Trophoblast cell (in vitro differentiated cells and primary cell): ENCODE measurements around the gene UVSSA.

Experiments
- DNase-seq, 2 donors: peaks; one replicate each; pipeline ENCODE4 v3.0.0-alpha.2; 2016
- H2AFZ ChIP-seq: 2 replicates; pipeline ENCODE4 v1.6.1; 2013; ENCODE audit warnings: low read length, moderate library complexity, mild to moderate bottlenecking; ENCODE audit not compliant: insufficient read depth, poor library complexity
- H2AK5ac ChIP-seq: 2 replicates; pipeline ENCODE4 v1.6.1; 2013; ENCODE audit warnings: mild to moderate bottlenecking, low read length
- H2BK120ac ChIP-seq: 2 replicates; pipeline ENCODE4 v1.6.1; 2013; ENCODE audit warnings: low read length, mild to moderate bottlenecking, moderate library complexity; ENCODE audit not compliant: insufficient read depth, poor library complexity
- H2BK12ac ChIP-seq: 2 replicates; pipeline ENCODE4 v1.6.1; 2013; ENCODE audit warnings: mild to moderate bottlenecking, low read length, moderate library complexity
- H2BK5ac ChIP-seq: 2 replicates; pipeline ENCODE4 v1.6.1; 2013; ENCODE audit warnings: low read length, low read depth, moderate library complexity, mild to moderate bottlenecking; ENCODE audit not compliant: poor library complexity
- H3K14ac ChIP-seq: 2 replicates; pipeline ENCODE4 v1.6.1; 2013; ENCODE audit warnings: mild to moderate bottlenecking, low read length
- H3K18ac ChIP-seq: 2 replicates; pipeline ENCODE4 v1.6.1; 2013; ENCODE audit warnings: mild to moderate bottlenecking, low read length
- H3K23ac ChIP-seq: 2 replicates; pipeline ENCODE4 v1.6.1; 2013; ENCODE audit warnings: low read length
- H3K27ac ChIP-seq: 2 replicates; pipeline ENCODE4 v1.5.1; 2013; ENCODE audit warnings: low read depth, mild to moderate bottlenecking, inconsistent platforms, low read length, moderate library complexity
- H3K27me3 ChIP-seq: 2 replicates; pipeline ENCODE4 v1.6.1; 2013; ENCODE audit warnings: inconsistent platforms, mild to moderate bottlenecking, low read length, moderate library complexity; ENCODE audit not compliant: insufficient read depth
- H3K36me3 ChIP-seq, 2 experiments: 1 replicate in 1 of 2; 2 replicates in 1 of 2; pipeline ENCODE4 v1.6.1; 2013; ENCODE audit warnings: low read length in 2 of 2, mild to moderate bottlenecking in 2 of 2, moderate library complexity in 1 of 2; ENCODE audit not compliant: insufficient read depth in 2 of 2, control insufficient read depth in 1 of 2
- H3K4ac ChIP-seq: 2 replicates; pipeline ENCODE4 v1.6.1; 2013; ENCODE audit warnings: low read depth, mild to moderate bottlenecking, low read length, moderate library complexity
- H3K4me1 ChIP-seq, 2 experiments: 1 replicate in 1 of 2; 2 replicates in 1 of 2; pipeline ENCODE4 v1.6.1; 2013; ENCODE audit warnings: low read length in 2 of 2, mild to moderate bottlenecking in 2 of 2, moderate library complexity in 1 of 2; ENCODE audit not compliant: insufficient read depth in 2 of 2, control insufficient read depth in 1 of 2
- H3K4me2 ChIP-seq: 2 replicates; pipeline ENCODE4 v1.6.1; 2013; ENCODE audit warnings: inconsistent platforms, mild to moderate bottlenecking, low read length, moderate library complexity
- H3K4me3 ChIP-seq: 2 replicates; pipeline ENCODE4 v1.5.1; 2013; ENCODE audit warnings: mild to moderate bottlenecking, low read depth, low read length, inconsistent platforms
- H3K79me1 ChIP-seq: one replicate; pipeline ENCODE4 v1.6.1; 2013; ENCODE audit warnings: low read length
- H3K79me2 ChIP-seq: 2 replicates; pipeline ENCODE4 v1.6.1; 2013; ENCODE audit warnings: low read length, mild to moderate bottlenecking; ENCODE audit not compliant: control insufficient read depth, insufficient read depth, poor library complexity
- H3K9ac ChIP-seq: 2 replicates; pipeline ENCODE4 v1.6.1; 2013; ENCODE audit warnings: mild to moderate bottlenecking, low read length
- H3K9me3 ChIP-seq: 2 replicates; pipeline ENCODE4 v1.6.1; 2013; ENCODE audit warnings: low read depth, mild to moderate bottlenecking, control low read depth, inconsistent platforms, low read length; ENCODE audit not compliant: insufficient read depth
- H4K12ac ChIP-seq: 2 replicates; pipeline ENCODE4 v1.6.1; 2013; ENCODE audit warnings: low read depth, mild to moderate bottlenecking, low read length, moderate library complexity
- H4K8ac ChIP-seq: 2 replicates; pipeline ENCODE4 v1.6.1; 2013; ENCODE audit warnings: low read depth, mild to moderate bottlenecking, low read length, moderate library complexity
- H4K91ac ChIP-seq: one replicate; pipeline ENCODE4 v1.6.1; 2013; ENCODE audit warnings: low read depth, mild to moderate bottlenecking, low read length, moderate library complexity
- WGBS: extraction: QIAGEN DNeasy Blood & Tissue Kit; methylation state at CpG from one replicate; pipeline ENCODE4 v1.1.7; 2013; ENCODE audit warnings: missing lambda C conversion rate; ENCODE audit not compliant: insufficient read length, insufficient coverage; ENCODE audit errors: extremely low coverage; 5-methylcytosine and 5-hydroxymethylcytosine counted together

UVSSA gene

DNA sequence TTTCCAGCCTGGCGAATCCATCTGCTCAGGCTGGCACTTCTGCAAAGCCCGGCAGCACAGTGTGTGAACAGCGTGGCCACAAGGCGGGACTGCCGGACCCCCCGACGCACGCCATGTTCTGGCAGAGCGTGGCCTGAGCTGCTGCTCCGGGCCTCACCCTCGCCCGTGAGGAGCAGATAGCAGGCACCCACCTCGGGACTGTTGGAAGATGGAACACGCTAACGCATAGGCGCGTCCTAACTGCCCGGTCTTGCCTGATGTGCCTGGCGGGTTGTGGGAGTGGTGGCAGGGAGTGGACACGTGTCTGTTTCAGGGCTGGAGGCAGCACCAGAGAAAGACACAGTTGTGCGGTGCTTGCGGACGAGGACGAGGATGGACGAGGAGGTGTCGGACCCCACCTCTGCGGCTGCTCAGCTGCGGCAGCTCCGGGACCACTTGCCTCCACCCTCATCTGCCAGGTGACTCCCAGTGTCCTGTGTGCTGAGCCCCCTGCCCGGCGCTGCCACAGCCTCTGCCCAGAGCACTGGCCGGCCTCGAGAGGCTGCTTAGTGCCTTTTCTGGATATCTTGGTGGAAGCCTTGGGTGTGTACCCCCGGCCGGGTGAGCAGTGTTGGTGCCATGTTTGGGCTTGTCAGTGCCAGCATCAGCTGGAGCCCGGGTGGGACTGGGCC is 28.2 kb downstream of the UVSSA start:
- H3K27ac ChIP-seq, result no peak overlapping the region
- no peak overlapping the region for H4K8ac ChIP-seq
- no peak overlapping the region for H2AK5ac ChIP-seq
- H2BK5ac ChIP-seq, result no peak overlapping the region
- H4K91ac ChIP-seq, result no peak overlapping the region
- no peak overlapping the region for H4K12ac ChIP-seq
- H3K4me1 ChIP-seq, result no peaks in the 10 kb centered on the region
- no peaks in the 10 kb centered on the region for H3K9me3 ChIP-seq
- H3K79me2 ChIP-seq, result no peaks in the 10 kb centered on the region
- WGBS, result no CpG with 5 or more reads among the region's 36 CpGs
- DNase-seq, result no peak
- no peak overlapping the region for H3K4ac ChIP-seq
- H3K36me3 ChIP-seq, result peaks cover 38 to 43% of the 10 kb centered on the region in 2 experiments
- no peak overlapping the region for H2BK12ac ChIP-seq
- no peak overlapping the region for H2BK120ac ChIP-seq
- H3K4me3 ChIP-seq, result no peak overlapping the region
- H3K14ac ChIP-seq, result no peak overlapping the region
- H2AFZ ChIP-seq, result no peak overlapping the region
- H3K27me3 ChIP-seq, result no peaks in the 10 kb centered on the region
- H3K9ac ChIP-seq, result no peak overlapping the region
- H3K79me1 ChIP-seq, result no peaks in the 10 kb centered on the region
- no peak overlapping the region for H3K18ac ChIP-seq
- H3K23ac ChIP-seq, result no peak overlapping the region
- H3K4me2 ChIP-seq, result no peak overlapping the region

DNA sequence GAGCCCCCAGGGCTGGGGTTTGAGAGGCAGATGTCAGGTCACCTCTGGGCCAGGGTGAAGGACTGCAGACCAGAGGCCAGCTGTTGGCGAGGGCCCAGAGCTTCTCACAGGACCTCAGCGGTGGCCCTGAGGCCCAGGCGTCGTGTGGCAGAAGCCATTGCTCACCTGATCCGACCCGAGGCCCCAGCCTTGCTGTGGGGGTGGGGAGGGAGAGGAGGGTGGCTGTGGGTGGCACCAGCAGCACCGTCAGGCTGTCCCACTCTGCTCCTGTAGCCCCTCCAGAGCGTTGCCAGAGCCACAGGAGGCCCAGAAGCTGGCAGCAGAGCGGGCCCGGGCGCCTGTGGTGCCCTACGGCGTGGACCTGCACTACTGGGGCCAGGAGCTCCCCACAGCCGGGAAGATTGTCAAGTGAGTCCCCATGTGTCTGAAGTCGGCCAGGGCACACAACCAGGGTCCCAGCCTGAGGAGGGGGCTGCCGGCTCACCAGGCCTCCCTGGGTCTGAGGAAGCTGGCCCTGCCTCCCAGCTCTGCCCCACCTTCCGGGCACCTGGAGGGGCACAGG is 28.8 kb downstream of the UVSSA start:
- no peak overlapping the region for H4K8ac ChIP-seq
- no peak overlapping the region for H3K4me3 ChIP-seq
- no peaks in the 10 kb centered on the region for H3K4me1 ChIP-seq
- H3K79me2 ChIP-seq, result no peaks in the 10 kb centered on the region
- no peak overlapping the region for H2AK5ac ChIP-seq
- H4K91ac ChIP-seq, result no peak overlapping the region
- WGBS, result no CpG with 5 or more reads among the region's 17 CpGs
- no peak overlapping the region for H2BK5ac ChIP-seq
- DNase-seq, result no peak
- H3K4me2 ChIP-seq, result no peak overlapping the region
- no peak overlapping the region for H3K23ac ChIP-seq
- no peaks in the 10 kb centered on the region for H3K79me1 ChIP-seq
- no peak overlapping the region for H3K9ac ChIP-seq
- no peak overlapping the region for H3K27ac ChIP-seq
- H3K14ac ChIP-seq, result no peak overlapping the region
- H4K12ac ChIP-seq, result no peak overlapping the region
- H3K36me3 ChIP-seq, result peaks cover 38 to 43% of the 10 kb centered on the region in 2 experiments
- no peak overlapping the region for H2BK12ac ChIP-seq
- no peak overlapping the region for H3K4ac ChIP-seq
- H3K18ac ChIP-seq, result no peak overlapping the region
- H3K27me3 ChIP-seq, result no peaks in the 10 kb centered on the region
- H2AFZ ChIP-seq, result no peak overlapping the region
- H2BK120ac ChIP-seq, result no peak overlapping the region
- no peaks in the 10 kb centered on the region for H3K9me3 ChIP-seq

DNA sequence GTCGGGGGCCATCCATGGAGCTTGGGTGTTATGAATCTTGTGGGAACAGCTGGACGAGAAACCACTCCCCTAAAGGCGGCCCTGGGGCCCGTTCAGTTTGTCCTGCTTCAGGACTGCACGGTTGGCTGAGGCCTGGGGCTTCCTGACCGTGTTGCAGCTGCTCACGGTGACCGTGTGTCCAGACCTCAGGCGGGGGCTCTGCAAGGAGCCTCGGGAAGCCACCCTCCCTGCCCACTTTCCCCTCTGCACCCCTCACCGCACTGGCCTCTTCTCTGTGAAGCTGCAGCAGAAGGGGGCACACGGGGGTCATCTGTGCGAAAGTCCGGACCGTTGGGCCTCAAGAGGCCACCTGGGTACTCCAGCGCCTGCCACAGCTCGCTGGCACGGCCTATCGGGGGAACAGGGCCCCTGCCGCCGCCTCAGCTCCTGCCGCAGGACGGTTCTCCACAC is 29.4 kb downstream of the UVSSA start:
- Histone ChIP-seq H3K79me2 (no peaks in the 10 kb centered on the region), H2AK5ac (no peak overlapping the region), H4K12ac (no peak overlapping the region), H3K4me3 (no peak overlapping the region), H3K27me3 (no peaks in the 10 kb centered on the region), H3K27ac (no peak overlapping the region), H2BK12ac (no peak overlapping the region), H3K18ac (no peak overlapping the region), H3K4me2 (no peak overlapping the region), H3K79me1 (no peaks in the 10 kb centered on the region), H3K9me3 (no peaks in the 10 kb centered on the region), H3K23ac (no peak overlapping the region), H2BK120ac (no peak overlapping the region), H3K4ac (no peak overlapping the region), H4K8ac (no peak overlapping the region), H4K91ac (no peak overlapping the region), H2AFZ (no peak overlapping the region), H3K14ac (no peak overlapping the region), H3K36me3 (peaks cover 41 to 43% of the 10 kb centered on the region in 2 experiments), H2BK5ac (no peak overlapping the region), H3K4me1 (no peaks in the 10 kb centered on the region), H3K9ac (no peak overlapping the region)
- DNase-seq, result no peak
- no CpG with 5 or more reads among the region's 23 CpGs for WGBS

DNA sequence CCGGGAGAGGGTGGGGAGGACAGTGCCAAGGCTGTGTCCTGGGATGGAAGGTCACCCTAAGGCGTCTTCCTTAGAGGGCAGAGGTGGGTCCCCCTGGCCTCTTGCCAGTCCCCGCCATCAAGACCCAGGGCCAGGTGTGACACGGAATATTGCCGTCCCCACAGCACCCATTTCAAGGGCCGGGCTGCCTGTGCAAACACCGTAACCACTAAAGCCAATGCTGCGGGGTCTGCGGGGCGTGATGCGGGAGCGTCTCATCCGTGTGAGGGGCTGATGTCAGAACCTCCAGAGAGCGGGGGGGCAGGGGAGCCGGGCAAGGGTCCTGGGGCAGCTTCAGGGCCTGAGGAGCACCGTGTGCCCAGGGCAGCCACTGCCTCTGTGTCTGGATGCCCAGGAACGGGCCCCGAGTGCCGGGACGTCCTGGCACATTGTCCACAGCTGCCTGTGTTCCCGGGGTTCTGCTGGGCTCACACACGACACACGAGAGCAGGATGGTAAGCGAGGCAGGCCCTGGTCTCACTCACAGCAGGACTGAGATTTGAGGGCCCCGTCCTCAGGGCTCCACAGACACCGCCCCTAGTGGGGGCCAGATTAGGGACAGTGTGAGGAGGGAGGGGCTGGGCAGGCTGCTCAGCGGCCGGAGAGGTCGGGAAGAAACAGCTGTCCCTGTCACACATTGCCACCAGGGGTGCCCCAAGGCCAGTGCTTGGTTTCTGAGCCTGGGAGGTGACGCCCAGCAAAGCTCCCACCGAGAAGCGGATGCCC is 30.0 kb downstream of the UVSSA start:
- no peak overlapping the region for H4K8ac ChIP-seq
- no peak overlapping the region for H3K9ac ChIP-seq
- H3K4me3 ChIP-seq, result no peak overlapping the region
- H3K27ac ChIP-seq, result no peak overlapping the region
- peaks cover 39 to 43% of the 10 kb centered on the region in 2 experiments for H3K36me3 ChIP-seq
- H2AK5ac ChIP-seq, result no peak overlapping the region
- no peak overlapping the region for H2AFZ ChIP-seq
- H3K4ac ChIP-seq, result no peak overlapping the region
- DNase-seq, result no peak
- H3K9me3 ChIP-seq, result no peaks in the 10 kb centered on the region
- no peaks in the 10 kb centered on the region for H3K79me2 ChIP-seq
- H3K4me1 ChIP-seq, result no peaks in the 10 kb centered on the region
- no peak overlapping the region for H4K91ac ChIP-seq
- H4K12ac ChIP-seq, result no peak overlapping the region
- no peak overlapping the region for H3K18ac ChIP-seq
- H2BK5ac ChIP-seq, result no peak overlapping the region
- no peak overlapping the region for H3K23ac ChIP-seq
- H3K14ac ChIP-seq, result no peak overlapping the region
- no CpG with 5 or more reads among the region's 32 CpGs for WGBS
- H3K79me1 ChIP-seq, result no peaks in the 10 kb centered on the region
- H3K4me2 ChIP-seq, result no peak overlapping the region
- H2BK120ac ChIP-seq, result no peak overlapping the region
- no peak overlapping the region for H2BK12ac ChIP-seq
- no peaks in the 10 kb centered on the region for H3K27me3 ChIP-seq
